Right kidney (tissue), 9 donors: ENCODE data around the gene DHX57.

ENCODE experiments used
- DNase-seq: peaks from one replicate; pipeline ENCODE4 v3.0.0-alpha.2; 2016
- long read RNA-seq, 8 donors: transcript quantifications; one replicate each; lab custom pipeline, GENCODE V29; 2026

The DHX57 gene, protein sequence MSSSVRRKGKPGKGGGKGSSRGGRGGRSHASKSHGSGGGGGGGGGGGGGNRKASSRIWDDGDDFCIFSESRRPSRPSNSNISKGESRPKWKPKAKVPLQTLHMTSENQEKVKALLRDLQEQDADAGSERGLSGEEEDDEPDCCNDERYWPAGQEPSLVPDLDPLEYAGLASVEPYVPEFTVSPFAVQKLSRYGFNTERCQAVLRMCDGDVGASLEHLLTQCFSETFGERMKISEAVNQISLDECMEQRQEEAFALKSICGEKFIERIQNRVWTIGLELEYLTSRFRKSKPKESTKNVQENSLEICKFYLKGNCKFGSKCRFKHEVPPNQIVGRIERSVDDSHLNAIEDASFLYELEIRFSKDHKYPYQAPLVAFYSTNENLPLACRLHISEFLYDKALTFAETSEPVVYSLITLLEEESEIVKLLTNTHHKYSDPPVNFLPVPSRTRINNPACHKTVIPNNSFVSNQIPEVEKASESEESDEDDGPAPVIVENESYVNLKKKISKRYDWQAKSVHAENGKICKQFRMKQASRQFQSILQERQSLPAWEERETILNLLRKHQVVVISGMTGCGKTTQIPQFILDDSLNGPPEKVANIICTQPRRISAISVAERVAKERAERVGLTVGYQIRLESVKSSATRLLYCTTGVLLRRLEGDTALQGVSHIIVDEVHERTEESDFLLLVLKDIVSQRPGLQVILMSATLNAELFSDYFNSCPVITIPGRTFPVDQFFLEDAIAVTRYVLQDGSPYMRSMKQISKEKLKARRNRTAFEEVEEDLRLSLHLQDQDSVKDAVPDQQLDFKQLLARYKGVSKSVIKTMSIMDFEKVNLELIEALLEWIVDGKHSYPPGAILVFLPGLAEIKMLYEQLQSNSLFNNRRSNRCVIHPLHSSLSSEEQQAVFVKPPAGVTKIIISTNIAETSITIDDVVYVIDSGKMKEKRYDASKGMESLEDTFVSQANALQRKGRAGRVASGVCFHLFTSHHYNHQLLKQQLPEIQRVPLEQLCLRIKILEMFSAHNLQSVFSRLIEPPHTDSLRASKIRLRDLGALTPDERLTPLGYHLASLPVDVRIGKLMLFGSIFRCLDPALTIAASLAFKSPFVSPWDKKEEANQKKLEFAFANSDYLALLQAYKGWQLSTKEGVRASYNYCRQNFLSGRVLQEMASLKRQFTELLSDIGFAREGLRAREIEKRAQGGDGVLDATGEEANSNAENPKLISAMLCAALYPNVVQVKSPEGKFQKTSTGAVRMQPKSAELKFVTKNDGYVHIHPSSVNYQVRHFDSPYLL (N-terminal part only)
- long read RNA-seq, donor 1, partial matches to known transcripts: 0 of 3 reads
- long read RNA-seq, donor 1, other reads (novel, unspliced or antisense): 0 of 3 reads
- long read RNA-seq, donor 2, full-length matches to known transcripts: 4 of 4 reads
- long read RNA-seq, donor 2, partial matches to known transcripts: 0 of 4 reads
- long read RNA-seq, donor 2, other reads (novel, unspliced or antisense): 0 of 4 reads
- long read RNA-seq, donor 3, partial matches to known transcripts: 0 of 2 reads
- long read RNA-seq, donor 3, other reads (novel, unspliced or antisense): 0 of 2 reads
- long read RNA-seq, donor 4, partial matches to known transcripts: 83 of 87 reads
- long read RNA-seq, donor 4, other reads (novel, unspliced or antisense): 0 of 87 reads
- long read RNA-seq, donor 5, full-length matches to known transcripts: 2 of 2 reads
- long read RNA-seq, donor 5, partial matches to known transcripts: 0 of 2 reads
- long read RNA-seq, donor 5, other reads (novel, unspliced or antisense): 0 of 2 reads
- long read RNA-seq, donor 6, full-length matches to known transcripts: 4 of 4 reads
- long read RNA-seq, donor 6, partial matches to known transcripts: 0 of 4 reads
- long read RNA-seq, donor 6, other reads (novel, unspliced or antisense): 0 of 4 reads
- long read RNA-seq, donor 7, full-length matches to known transcripts: 6 of 6 reads
- long read RNA-seq, donor 7, partial matches to known transcripts: 0 of 6 reads
- long read RNA-seq, donor 7, other reads (novel, unspliced or antisense): 0 of 6 reads
- long read RNA-seq, donor 8, full-length matches to known transcripts: 1 of 1 reads
- long read RNA-seq, donor 8, partial matches to known transcripts: 0 of 1 reads
- long read RNA-seq, donor 8, other reads (novel, unspliced or antisense): 0 of 1 reads

DNA sequence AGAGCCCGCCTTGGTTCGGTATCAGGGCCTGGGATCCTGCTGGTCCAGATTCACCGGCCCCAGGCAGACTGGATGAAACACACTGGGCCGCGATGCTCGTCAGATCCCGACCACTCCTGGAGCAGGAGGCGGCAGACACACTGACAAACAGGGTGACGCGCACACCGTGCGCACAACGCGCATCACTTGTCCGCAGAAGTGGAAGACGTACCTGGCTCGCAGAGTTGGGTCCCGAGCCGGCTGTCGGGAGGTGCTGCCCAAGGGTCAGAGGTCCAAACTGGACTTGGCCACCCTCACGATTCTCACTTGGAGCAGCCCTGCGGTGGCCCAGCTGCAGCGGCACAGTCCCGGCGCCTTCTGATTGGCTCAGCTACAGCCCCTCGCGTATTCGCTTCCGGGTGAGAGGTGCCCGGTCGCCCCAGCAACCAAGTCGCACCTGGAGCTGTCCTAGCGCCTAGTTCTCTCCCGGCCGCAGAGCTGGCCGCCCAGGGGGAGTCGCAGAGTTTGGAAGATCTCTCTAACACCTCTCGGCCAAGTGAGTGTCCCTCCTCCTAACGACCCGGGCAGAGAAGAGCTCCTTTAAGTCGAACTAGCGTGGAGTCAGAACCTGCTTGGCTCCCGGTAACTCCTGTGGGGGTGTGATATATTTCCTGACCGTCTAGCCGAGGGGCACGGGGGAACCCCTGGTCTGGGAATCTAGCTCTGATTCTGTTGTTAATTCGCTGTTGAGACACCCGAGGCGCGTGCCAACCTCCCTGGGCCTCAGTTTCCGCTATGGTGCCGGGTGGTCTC is at the start of gene DHX57, which contains the start of gene MORN2:
DHX57 (minus strand) TSS at position 359 of the 792 bp plus-strand sequence. CDS start 7,529 bp downstream, outside the sequence.
MORN2 (plus strand) TSS at position 401 of the 792 bp plus-strand sequence.
- DNase-seq: peak; percentile 92

DNA sequence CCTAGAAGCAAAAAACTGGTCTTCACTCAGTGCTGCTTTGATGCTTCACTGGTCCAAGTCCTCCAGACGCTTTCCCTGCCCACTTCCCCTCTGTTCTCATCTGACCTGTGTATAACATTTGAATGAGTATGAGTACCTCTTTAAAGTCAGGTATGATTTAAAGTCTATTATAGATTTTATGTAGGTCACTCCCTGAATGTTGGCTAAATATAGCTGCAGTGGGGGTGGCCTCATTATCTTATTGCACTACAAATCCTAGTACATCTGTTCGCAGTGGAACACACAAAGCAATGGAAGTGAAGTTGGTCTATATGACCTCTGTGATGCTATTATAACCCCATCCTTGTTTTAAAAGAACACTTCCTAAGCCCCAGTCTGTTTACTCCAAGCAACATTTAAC is 47.2 kb upstream of the DHX57 start:
- DNase-seq: no peak

DNA sequence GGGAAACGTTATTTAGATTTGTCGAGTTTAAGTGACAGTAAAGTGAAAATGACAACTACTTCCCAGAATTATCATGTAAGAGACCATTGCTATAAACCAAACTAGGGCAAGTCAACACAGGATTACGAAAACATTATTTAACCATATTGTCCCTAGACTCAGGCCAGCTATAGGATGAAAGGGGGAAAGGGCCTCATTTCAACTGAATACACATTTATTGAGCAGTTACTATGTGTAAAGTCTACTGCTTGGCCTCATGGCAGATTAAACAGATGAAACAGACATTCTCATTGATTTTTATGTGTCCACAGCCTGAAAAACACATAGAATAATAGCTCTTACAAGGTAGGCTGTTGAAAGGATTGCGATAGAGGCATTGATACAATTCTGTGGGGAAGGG is 46.7 kb upstream of the DHX57 start:
- no peak for DNase-seq

GRCh38 chr2:38912619-38913018 is 36.9 kb upstream of the DHX57 start:
- no peak for DNase-seq

GRCh38 chr2:38911191-38911590 is 35.5 kb upstream of the DHX57 start:
- DNase-seq: no peak

DNA sequence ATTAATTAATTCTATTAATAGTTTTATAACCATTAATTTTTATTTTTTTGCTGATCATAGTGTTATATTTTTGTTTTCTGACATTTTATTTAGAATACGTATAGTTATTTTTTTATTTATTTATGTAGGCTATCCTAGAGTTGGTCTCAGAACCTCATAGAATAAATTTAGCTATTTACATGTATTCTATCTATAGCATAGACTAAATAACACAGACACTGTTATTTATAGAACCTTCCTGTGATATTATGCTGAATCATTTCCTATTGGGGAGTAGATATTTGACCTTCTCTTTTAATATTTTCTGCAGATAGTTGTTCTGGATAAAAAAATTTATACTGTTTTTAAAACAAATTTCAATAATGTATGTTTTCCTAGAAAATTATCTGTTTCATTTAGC is 34.1 kb upstream of the DHX57 start:
- no peak for DNase-seq

GRCh38 chr2:38907743-38908562 is 32.2 kb upstream of the DHX57 start:
- no peak for DNase-seq

DNA sequence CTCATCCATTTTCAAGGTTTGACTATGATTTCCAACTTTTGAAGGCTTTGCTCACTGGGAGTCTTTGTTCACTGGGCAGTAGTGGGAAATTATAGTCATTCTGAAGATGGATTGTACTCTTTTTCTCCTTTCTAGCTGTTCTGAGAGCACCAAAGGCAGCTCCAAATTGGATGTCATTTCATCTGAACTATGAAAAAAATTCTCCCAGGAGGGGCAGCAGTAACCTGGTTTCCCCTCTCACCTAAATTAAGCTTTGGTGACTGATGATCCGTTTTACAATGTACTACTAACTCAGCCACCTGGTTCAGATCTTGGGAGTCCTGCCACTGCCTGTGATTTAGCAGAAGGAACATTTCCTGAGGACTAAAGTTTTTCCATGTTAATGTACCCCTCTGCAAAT is 31.5 kb upstream of the DHX57 start:
- no peak for DNase-seq

GRCh38 chr2:38905251-38905650 is 29.5 kb upstream of the DHX57 start:
- DNase-seq: no peak

GRCh38 chr2:38900726-38901125 is 25.0 kb upstream of the DHX57 start:
- DNase-seq: no peak

- no peak for DNase-seq
These were observed 22.5 kb upstream of the DHX57 start for GRCh38 chr2:38898256-38898655.

GRCh38 chr2:38892819-38893218 is 17.1 kb upstream of the DHX57 start:
- DNase-seq: no peak

DNA sequence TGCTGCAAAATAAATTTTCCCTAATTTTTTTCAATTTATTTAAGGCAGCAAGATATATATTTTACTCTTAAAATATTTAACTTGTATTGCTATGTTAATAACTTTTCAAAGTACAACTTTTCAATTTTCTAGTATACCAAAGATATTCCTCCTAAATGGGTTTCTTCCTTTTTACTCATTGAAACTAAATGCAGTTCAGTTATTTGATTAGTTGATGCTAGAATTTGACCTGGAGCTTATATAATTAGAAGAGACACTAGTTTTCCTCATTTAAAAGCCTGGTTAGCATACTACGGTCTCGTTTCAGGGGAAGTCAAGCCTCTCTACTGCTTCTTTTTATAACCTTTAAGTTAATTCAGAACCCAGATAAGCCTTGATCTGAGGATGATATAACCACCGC is 13.8 kb upstream of the DHX57 start, which contains the start of gene ARHGEF33:
ARHGEF33 (plus strand) TSS at position 301 of the 400 bp plus-strand sequence. CDS start 29,573 bp downstream, outside the sequence.
- no peak for DNase-seq

DNA sequence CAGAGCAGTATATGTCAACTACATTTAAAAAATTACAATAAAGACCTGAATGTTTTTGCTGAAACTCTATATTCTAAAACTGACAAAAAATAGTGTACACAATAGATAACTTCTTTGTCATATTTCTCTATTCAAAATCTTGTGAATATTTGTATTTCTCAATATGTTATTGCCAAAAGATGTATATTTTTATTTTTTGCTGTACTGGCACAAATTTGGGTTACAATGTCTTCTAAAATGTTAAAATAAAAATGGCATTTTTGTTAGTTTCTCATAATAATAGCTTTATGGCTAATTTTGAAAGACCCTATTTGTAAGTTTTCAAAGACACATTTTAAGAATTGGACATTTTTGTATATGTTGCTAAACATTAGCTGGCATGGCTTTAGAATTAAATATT is 13.3 kb upstream of the DHX57 start:
- no peak for DNase-seq

DNA sequence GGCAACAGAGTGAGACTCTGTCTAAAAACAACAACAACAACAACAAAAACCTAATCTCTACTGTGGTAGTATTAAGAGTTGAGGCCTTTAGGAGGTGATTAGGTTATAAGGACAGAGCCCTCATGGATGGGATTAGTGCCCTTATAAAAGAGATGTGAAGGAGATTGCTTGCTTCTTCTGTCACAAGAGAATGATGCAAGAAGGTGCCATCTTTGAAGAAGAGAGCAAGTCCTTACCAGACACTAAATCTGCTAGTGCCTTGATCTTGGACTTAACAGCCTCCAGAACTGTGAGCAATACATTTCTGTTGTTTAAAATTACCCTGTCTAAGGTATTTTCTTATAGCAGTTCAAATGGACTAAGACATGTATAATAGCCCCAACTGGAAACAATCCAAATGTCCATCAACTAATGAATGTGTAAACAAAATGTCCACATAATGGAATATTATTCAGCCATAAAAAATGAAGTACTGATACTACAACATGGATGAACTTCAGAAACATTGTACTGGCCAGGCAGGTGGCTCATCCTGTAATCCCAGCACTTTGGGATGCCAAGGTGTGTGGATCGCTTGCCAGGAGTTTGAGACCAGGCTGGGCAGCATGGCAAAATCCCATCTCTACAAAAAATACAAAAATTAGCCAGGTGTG is 12.3 kb upstream of the DHX57 start:
- DNase-seq: no peak

DNA sequence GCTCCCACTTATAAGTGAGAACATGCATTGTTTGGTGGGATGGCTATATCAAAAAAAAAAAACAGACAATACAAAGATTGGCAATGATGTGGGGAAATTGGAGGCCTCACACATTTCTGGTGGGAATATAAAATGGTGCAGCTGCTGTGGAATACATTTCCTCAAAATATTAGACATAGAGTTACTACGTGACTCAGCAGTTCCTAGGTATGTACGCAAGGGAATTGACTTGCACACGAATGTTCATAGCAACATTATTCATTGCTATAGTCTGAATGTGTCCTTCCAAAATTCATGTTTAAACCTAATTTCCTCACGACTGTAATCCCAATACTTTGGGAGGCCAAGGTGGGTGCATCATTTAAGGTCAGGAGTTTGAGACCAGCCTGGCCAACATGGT is 11.6 kb upstream of the DHX57 start:
- no peak for DNase-seq

GRCh38 chr2:38886063-38886462 is 10.3 kb upstream of the DHX57 start:
- DNase-seq: no peak

- no peak for DNase-seq
These were observed 673 bp upstream of the DHX57 start for GRCh38 chr2:38876407-38876806.
